Measurements from ENCODE around the gene PPP1R3G.
"Not testable (repeated sequence)": the region's sequence is repeated elsewhere in the genome, so short reads cannot be mapped to it uniquely, and the experiment has no call there.

Gene PPP1R3G

DNA sequence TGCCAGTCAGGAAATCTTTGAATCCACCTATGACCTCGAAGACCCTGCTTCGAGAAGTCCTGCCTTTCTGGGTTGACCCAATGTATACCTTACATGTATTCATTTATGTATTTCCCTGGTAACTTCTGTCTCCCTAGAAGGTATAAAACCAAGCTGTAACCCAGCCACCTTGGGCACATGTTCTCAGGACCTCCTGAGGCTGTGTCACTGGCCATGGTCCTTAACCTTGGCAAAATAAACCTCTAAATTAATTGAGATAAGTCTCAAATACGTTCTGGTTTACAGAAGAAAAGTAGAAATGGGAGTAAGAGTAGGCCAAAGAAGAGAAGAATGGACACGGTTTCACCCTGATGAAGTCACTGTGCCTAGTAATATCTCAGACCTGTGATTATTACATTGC lies 30.0 kb upstream of the PPP1R3G start:
- Histone ChIP-seq H3K79me2 (ENCODE audit: insufficient read depth, low read length) (no peaks in the 10 kb centered on the region), H3K9me2 (ENCODE audit: low read depth, low read length) (no peaks in the 10 kb centered on the region), H2AFZ (ENCODE audit: low read length) (no peak overlapping the region), H3K27ac (ENCODE audit: low read depth, low read length, poor library complexity, severe bottlenecking) (no peak overlapping the region), H3K27me3 (ENCODE audit: insufficient read depth, low read length) (0 out of 2 replicates have a peak, but pooled peaks cover 4% of the 10 kb centered on the region), H3F3A (ENCODE audit: insufficient read depth, low read length) (no peaks in the 10 kb centered on the region), H3K9ac (ENCODE audit: low read length) (no peak overlapping the region), H4K20me1 (ENCODE audit: insufficient read depth, low read length) (no peaks in the 10 kb centered on the region), H3K4me1 (ENCODE audit: insufficient read depth, low read length, severe bottlenecking) (no peaks in the 10 kb centered on the region), H3K4me3 (ENCODE audit: low read depth, low read length, poor library complexity, severe bottlenecking) (no peak overlapping the region), H3K4me2 (ENCODE audit: low read length) (no peak overlapping the region), H3K36me3 (ENCODE audit: insufficient read depth, low read length) (no peaks in the 10 kb centered on the region), H3K9me3 (ENCODE audit: low read length) (peaks cover 4% of the 10 kb centered on the region)
- TF ChIP-seq EZH2 (IDR thresholded peaks at IDR 0.05; ENCODE audit: borderline replicate concordance, low read length), result no peak
- no peak for TF ChIP-seq CTCF (IDR thresholded peaks at IDR 0.05; ENCODE audit: low read length)

GRCh38 chr6:5058254-5058653 lies 26.9 kb upstream of the PPP1R3G start:
- Histone ChIP-seq H3K4me3 (ENCODE audit: low read depth, low read length, poor library complexity, severe bottlenecking) (no peak overlapping the region), H3K4me2 (ENCODE audit: low read length) (no peak overlapping the region), H3K79me2 (ENCODE audit: insufficient read depth, low read length) (no peaks in the 10 kb centered on the region), H3K36me3 (ENCODE audit: insufficient read depth, low read length) (no peaks in the 10 kb centered on the region), H3F3A (ENCODE audit: insufficient read depth, low read length) (no peaks in the 10 kb centered on the region), H3K27ac (ENCODE audit: low read depth, low read length, poor library complexity, severe bottlenecking) (no peak overlapping the region), H3K9me3 (ENCODE audit: low read length) (no peaks in the 10 kb centered on the region), H2AFZ (ENCODE audit: low read length) (no peak overlapping the region), H3K9ac (ENCODE audit: low read length) (no peak overlapping the region), H3K4me1 (ENCODE audit: insufficient read depth, low read length, severe bottlenecking) (no peaks in the 10 kb centered on the region), H3K27me3 (ENCODE audit: insufficient read depth, low read length) (0 out of 2 replicates have a peak, but pooled peaks cover 4% of the 10 kb centered on the region), H4K20me1 (ENCODE audit: insufficient read depth, low read length) (no peaks in the 10 kb centered on the region), H3K9me2 (ENCODE audit: low read depth, low read length) (no peaks in the 10 kb centered on the region)
- TF ChIP-seq EZH2 (IDR thresholded peaks at IDR 0.05; ENCODE audit: borderline replicate concordance, low read length) (no peak), CTCF (IDR thresholded peaks at IDR 0.05; ENCODE audit: low read length) (no peak)

DNA sequence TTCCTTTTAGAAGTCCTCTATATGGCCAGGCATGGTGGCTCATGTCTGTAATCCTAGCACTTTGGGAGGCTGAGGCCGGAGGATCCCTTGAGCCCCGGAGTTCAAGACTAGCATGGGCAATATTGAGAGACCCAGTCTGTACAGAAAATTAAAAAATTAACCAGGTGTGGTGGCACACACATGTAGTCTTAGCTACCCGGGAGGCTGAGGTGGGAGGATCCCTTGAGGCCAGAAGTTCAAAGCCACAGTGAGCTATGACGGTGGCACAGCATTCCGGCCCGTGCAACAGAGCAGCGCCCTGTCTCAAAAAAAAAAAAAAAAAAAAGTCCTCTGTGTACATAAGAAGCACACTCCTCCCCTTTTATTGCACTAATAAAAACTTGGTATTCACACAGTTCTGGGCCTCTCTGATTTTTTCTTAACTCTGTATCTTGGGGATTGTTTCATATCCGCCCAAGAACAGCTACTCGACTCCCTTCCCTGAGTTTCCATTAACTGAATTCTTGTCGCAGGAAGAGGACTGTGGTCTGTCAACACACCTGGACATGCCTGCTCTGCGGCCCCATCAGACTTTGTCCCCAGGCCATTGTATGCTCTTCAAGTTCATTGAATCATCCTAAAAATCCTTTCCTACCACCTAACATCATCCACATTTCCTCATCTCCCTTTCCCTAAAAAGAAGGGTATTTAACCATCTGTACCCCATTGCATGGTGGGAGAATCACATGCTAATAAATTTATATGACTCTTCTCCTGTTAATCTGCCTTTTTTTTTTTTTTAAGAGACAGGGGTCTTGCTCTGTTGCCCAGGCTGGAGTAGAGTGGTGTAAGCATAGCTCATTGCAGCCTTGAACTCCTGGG lies 25.9 kb upstream of the PPP1R3G start:
- H3K27ac ChIP-seq (ENCODE audit: low read depth, low read length, poor library complexity, severe bottlenecking), result no peak overlapping the region
- no peaks in the 10 kb centered on the region for H3K79me2 ChIP-seq (ENCODE audit: insufficient read depth, low read length)
- TF ChIP-seq EZH2 (IDR thresholded peaks at IDR 0.05; ENCODE audit: borderline replicate concordance, low read length), result no peak
- TF ChIP-seq CTCF (IDR thresholded peaks at IDR 0.05; ENCODE audit: low read length), result no peak
- H3K4me2 ChIP-seq (ENCODE audit: low read length), result no peak overlapping the region
- H3K36me3 ChIP-seq (ENCODE audit: insufficient read depth, low read length), result no peaks in the 10 kb centered on the region
- no peak overlapping the region for H3K9ac ChIP-seq (ENCODE audit: low read length)
- no peaks in the 10 kb centered on the region for H3F3A ChIP-seq (ENCODE audit: insufficient read depth, low read length)
- no peaks in the 10 kb centered on the region for H4K20me1 ChIP-seq (ENCODE audit: insufficient read depth, low read length)
- no peaks in the 10 kb centered on the region for H3K9me2 ChIP-seq (ENCODE audit: low read depth, low read length)
- H3K9me3 ChIP-seq (ENCODE audit: low read length), result no peaks in the 10 kb centered on the region
- H3K4me1 ChIP-seq (ENCODE audit: insufficient read depth, low read length, severe bottlenecking), result no peaks in the 10 kb centered on the region
- 0 out of 2 replicates have a peak, but pooled peaks cover 4% of the 10 kb centered on the region for H3K27me3 ChIP-seq (ENCODE audit: insufficient read depth, low read length)
- no peak overlapping the region for H3K4me3 ChIP-seq (ENCODE audit: low read depth, low read length, poor library complexity, severe bottlenecking)
- no peak overlapping the region for H2AFZ ChIP-seq (ENCODE audit: low read length)

GRCh38 chr6:5060439-5060838 lies 24.7 kb upstream of the PPP1R3G start:
- not testable (repeated sequence) for H3K36me3 ChIP-seq (ENCODE audit: insufficient read depth, low read length); H3K4me2 ChIP-seq (ENCODE audit: low read length); H3K27ac ChIP-seq (ENCODE audit: low read depth, low read length, poor library complexity, severe bottlenecking); H2AFZ ChIP-seq (ENCODE audit: low read length); H3K9me3 ChIP-seq (ENCODE audit: low read length); H3K9ac ChIP-seq (ENCODE audit: low read length); H3K4me3 ChIP-seq (ENCODE audit: low read depth, low read length, poor library complexity, severe bottlenecking); H3K79me2 ChIP-seq (ENCODE audit: insufficient read depth, low read length); H3K27me3 ChIP-seq (ENCODE audit: insufficient read depth, low read length); H4K20me1 ChIP-seq (ENCODE audit: insufficient read depth, low read length); H3F3A ChIP-seq (ENCODE audit: insufficient read depth, low read length); H3K4me1 ChIP-seq (ENCODE audit: insufficient read depth, low read length, severe bottlenecking); H3K9me2 ChIP-seq (ENCODE audit: low read depth, low read length)

Measured in OCI-LY1 (cell line).